Measurements from ENCODE around the gene CLN5.
A peak's percentile ranks its signal among the peaks of the same experiment; 100 is the strongest.

The CLN5 gene

GRCh38 chr13:77016251-77016812, 24.5 kb downstream of the CLN5 start:
- H3K4me1 ChIP-seq (ENCODE audit: control insufficient read depth, insufficient read depth, low read length): no peaks in the 10 kb centered on the region
- H3K4me3 ChIP-seq (ENCODE audit: insufficient read depth, low read depth, low read length): no peak overlapping the region
- H3K9me3 ChIP-seq (ENCODE audit: control insufficient read depth, low read length): no peaks in the 10 kb centered on the region
- no peak overlapping the region for H3K27ac ChIP-seq (ENCODE audit: insufficient read depth, low read depth, low read length, poor library complexity, severe bottlenecking)
- no peaks in the 10 kb centered on the region for H3K27me3 ChIP-seq (ENCODE audit: control insufficient read depth, insufficient read depth, low read length, poor library complexity, severe bottlenecking)
- WGBS, 2 experiments: 96 to 100% methylated on average over 2 of the region's 3 CpGs
- H3K36me3 ChIP-seq (ENCODE audit: control insufficient read depth, insufficient read depth, low read length): peaks cover 48% of the 10 kb centered on the region

- no peak overlapping the region for H3K4me3 ChIP-seq (ENCODE audit: insufficient read depth, low read depth, low read length)
- peaks cover 40% of the 10 kb centered on the region for H3K36me3 ChIP-seq (ENCODE audit: control insufficient read depth, insufficient read depth, low read length)
- no peaks in the 10 kb centered on the region for H3K27me3 ChIP-seq (ENCODE audit: control insufficient read depth, insufficient read depth, low read length, poor library complexity, severe bottlenecking)
- H3K27ac ChIP-seq (ENCODE audit: insufficient read depth, low read depth, low read length, poor library complexity, severe bottlenecking): no peak overlapping the region
- H3K4me1 ChIP-seq (ENCODE audit: control insufficient read depth, insufficient read depth, low read length): no peaks in the 10 kb centered on the region
- 91 to 98% methylated on average over 5 to 6 of the region's 6 CpGs for WGBS, 2 experiments
- H3K9me3 ChIP-seq (ENCODE audit: control insufficient read depth, low read length): no peaks in the 10 kb centered on the region
These were observed 25.2 kb downstream of the CLN5 start for GRCh38 chr13:77016888-77017623.

DNA sequence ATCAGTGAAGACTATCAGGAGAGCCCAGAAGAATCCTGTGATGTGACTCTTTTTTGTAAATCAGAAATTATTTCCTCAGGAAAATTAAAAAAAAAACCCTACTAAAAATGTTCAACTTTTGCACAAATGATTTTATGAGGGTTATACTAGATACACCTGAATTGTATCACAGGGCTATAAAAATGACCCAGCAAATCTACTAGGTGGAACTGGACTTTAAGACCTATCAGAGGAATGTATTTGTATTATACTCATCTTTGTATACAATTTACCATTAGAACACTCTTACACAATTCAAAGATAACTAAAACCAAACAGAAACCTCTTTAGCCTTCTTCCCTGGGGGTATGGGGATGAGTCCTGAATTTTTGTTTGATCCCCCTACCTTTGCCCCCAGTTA, 27.9 kb downstream of the CLN5 start:
- H3K27ac ChIP-seq (ENCODE audit: insufficient read depth, low read depth, low read length, poor library complexity, severe bottlenecking): no peak overlapping the region
- no peak overlapping the region for H3K4me3 ChIP-seq (ENCODE audit: insufficient read depth, low read depth, low read length)
- no peaks in the 10 kb centered on the region for H3K27me3 ChIP-seq (ENCODE audit: control insufficient read depth, insufficient read depth, low read length, poor library complexity, severe bottlenecking)
- no peaks in the 10 kb centered on the region for H3K9me3 ChIP-seq (ENCODE audit: control insufficient read depth, low read length)
- H3K4me1 ChIP-seq (ENCODE audit: control insufficient read depth, insufficient read depth, low read length): peaks cover 4% of the 10 kb centered on the region
- peaks cover 16% of the 10 kb centered on the region for H3K36me3 ChIP-seq (ENCODE audit: control insufficient read depth, insufficient read depth, low read length)

DNA sequence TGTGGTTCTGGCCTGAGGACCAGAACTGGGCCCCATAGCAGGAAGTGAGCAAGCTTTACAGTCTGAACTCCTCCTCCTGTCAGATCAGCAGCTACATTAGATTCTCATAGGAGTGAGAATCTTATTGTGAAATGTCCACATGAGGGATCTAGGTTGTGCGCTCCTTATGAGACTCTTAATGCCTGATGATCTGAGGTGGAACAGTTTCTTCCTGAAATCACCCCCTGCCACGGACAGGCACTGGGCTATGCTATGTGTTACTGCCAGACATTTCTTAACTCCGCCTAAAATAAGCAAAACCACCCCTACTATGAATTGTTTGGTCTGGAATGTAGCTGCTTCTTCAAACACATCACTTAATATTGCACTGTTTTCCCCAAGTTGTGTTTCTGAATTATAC, 30.5 kb downstream of the CLN5 start:
- no peak overlapping the region for H3K4me3 ChIP-seq (ENCODE audit: insufficient read depth, low read depth, low read length)
- H3K4me1 ChIP-seq (ENCODE audit: control insufficient read depth, insufficient read depth, low read length): peaks cover 4% of the 10 kb centered on the region

DNA sequence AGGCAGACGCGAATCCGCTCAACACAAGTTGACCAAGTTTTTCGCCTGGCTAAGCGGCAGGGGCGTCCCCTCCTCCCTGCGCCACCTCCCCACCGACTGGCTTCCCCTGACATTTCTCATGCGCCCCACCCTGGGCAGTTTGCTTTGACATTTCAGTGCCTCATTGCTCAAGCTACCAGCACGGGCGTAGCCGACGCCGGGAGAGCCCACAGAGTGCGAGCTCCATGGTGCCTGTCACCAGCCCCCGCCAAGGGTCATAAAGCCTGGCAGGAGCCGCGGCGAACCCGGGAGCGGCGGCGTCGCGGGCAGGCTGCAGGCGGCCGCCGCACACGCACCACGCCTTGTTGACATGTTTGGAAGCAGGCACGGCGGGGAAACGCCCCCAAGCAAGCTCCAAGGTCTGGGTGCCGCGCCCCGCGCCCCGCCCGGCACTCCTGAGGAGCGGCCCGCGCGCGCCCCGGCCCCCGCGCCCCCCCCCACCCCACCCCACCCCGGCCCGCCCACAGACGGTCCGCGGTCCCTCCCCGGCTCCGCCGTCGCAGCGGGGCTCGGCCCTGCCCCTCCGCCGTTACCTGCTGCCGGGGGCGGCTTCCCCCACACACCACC, 34.5 kb downstream of the CLN5 start:
- Histone ChIP-seq H3K27me3 (ENCODE audit: control insufficient read depth, insufficient read depth, low read length, poor library complexity, severe bottlenecking) (no peaks in the 10 kb centered on the region), H3K9me3 (ENCODE audit: control insufficient read depth, low read length) (no peaks in the 10 kb centered on the region), H3K4me3 (ENCODE audit: insufficient read depth, low read depth, low read length) (peak overlapping the region; percentile 88), H3K36me3 (ENCODE audit: control insufficient read depth, insufficient read depth, low read length) (no peaks in the 10 kb centered on the region), H3K27ac (ENCODE audit: insufficient read depth, low read depth, low read length, poor library complexity, severe bottlenecking) (peak overlapping the region; percentile 88), H3K4me1 (ENCODE audit: control insufficient read depth, insufficient read depth, low read length) (peaks cover 4% of the 10 kb centered on the region)
- WGBS, 2 experiments: 0 to 1% methylated on average over 45 to 53 of the region's 62 CpGs

More for the DNA sequence above, 30.5 kb downstream of the CLN5 start:
- no peak overlapping the region for H3K27ac ChIP-seq (ENCODE audit: insufficient read depth, low read depth, low read length, poor library complexity, severe bottlenecking)
- H3K27me3 ChIP-seq (ENCODE audit: control insufficient read depth, insufficient read depth, low read length, poor library complexity, severe bottlenecking): no peaks in the 10 kb centered on the region
- H3K9me3 ChIP-seq (ENCODE audit: control insufficient read depth, low read length): no peaks in the 10 kb centered on the region
- no peaks in the 10 kb centered on the region for H3K36me3 ChIP-seq (ENCODE audit: control insufficient read depth, insufficient read depth, low read length)
- WGBS, 2 experiments: 92 to 93% methylated on average over 3 of the region's 3 CpGs

DNA sequence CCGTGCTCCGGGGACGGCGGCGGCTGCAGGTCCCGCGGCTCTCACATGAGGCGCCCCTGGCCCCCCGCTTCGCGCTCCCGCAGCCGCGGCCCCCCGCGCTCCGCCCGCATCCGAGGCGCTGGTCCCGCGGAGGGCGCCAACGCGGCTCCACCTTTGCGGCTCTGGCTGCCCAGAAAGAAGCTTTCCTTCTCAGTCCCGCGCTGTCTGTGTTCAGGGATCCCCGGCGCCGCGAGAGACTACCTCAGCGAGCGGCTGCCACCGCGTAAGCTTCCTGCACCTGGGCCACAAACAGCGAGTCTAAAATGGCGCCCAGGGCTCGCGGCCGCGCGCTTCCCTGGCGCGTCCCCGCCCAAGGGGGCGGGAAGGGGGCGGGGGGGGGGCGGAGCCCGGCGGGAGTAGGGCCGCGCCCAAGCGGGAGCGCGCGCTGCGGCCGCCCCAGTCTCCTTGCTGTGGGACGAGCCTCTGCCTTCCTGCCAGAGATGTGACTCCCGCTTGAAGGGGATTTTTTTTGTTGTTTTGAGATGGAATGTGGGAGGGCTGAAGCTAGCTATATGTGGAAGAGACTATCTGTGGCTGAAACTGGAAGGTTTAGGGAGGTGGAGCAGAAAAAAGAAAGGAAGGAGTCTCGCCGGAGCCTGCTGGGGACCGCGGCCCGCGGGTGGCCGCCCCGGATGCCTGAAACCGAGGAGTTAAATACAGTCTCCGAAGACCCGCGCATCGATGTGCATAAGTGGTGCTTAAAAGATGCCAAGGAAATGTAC, 35.2 kb downstream of the CLN5 start, which contains the start of gene FBXL3:
Gene FBXL3 (minus strand): TSS at position 299 of the 761 bp plus-strand sequence. CDS start 5,299 bp downstream, outside the sequence.
- no peaks in the 10 kb centered on the region for H3K36me3 ChIP-seq (ENCODE audit: control insufficient read depth, insufficient read depth, low read length)
- 0 to 1% methylated on average over 70 to 74 of the region's 74 CpGs for WGBS, 2 experiments
- no peaks in the 10 kb centered on the region for H3K27me3 ChIP-seq (ENCODE audit: control insufficient read depth, insufficient read depth, low read length, poor library complexity, severe bottlenecking)
- H3K4me1 ChIP-seq (ENCODE audit: control insufficient read depth, insufficient read depth, low read length): peaks cover 4% of the 10 kb centered on the region
- peak within 1 kb of the TSS; percentile 88 for H3K4me3 ChIP-seq (ENCODE audit: insufficient read depth, low read depth, low read length)
- no peaks in the 10 kb centered on the region for H3K9me3 ChIP-seq (ENCODE audit: control insufficient read depth, low read length)
- H3K27ac ChIP-seq (ENCODE audit: insufficient read depth, low read depth, low read length, poor library complexity, severe bottlenecking): peak within 1 kb of the TSS; percentile 88

GRCh38 chr13:77028202-77028601, 36.3 kb downstream of the CLN5 start:
- WGBS, 2 experiments: 88 to 91% methylated on average over 5 of the region's 5 CpGs
- Histone ChIP-seq H3K27ac (ENCODE audit: insufficient read depth, low read depth, low read length, poor library complexity, severe bottlenecking) (no peak overlapping the region), H3K27me3 (ENCODE audit: control insufficient read depth, insufficient read depth, low read length, poor library complexity, severe bottlenecking) (no peaks in the 10 kb centered on the region), H3K4me1 (ENCODE audit: control insufficient read depth, insufficient read depth, low read length) (peaks cover 4% of the 10 kb centered on the region), H3K9me3 (ENCODE audit: control insufficient read depth, low read length) (no peaks in the 10 kb centered on the region), H3K36me3 (ENCODE audit: control insufficient read depth, insufficient read depth, low read length) (no peaks in the 10 kb centered on the region), H3K4me3 (ENCODE audit: insufficient read depth, low read depth, low read length) (no peak overlapping the region)

GRCh38 chr13:77029436-77029835, 37.6 kb downstream of the CLN5 start:
- Histone ChIP-seq H3K36me3 (ENCODE audit: control insufficient read depth, insufficient read depth, low read length) (no peaks in the 10 kb centered on the region), H3K9me3 (ENCODE audit: control insufficient read depth, low read length) (no peaks in the 10 kb centered on the region), H3K27me3 (ENCODE audit: control insufficient read depth, insufficient read depth, low read length, poor library complexity, severe bottlenecking) (no peaks in the 10 kb centered on the region), H3K4me3 (ENCODE audit: insufficient read depth, low read depth, low read length) (no peak overlapping the region), H3K4me1 (ENCODE audit: control insufficient read depth, insufficient read depth, low read length) (no peaks in the 10 kb centered on the region), H3K27ac (ENCODE audit: insufficient read depth, low read depth, low read length, poor library complexity, severe bottlenecking) (no peak overlapping the region)
- 92 to 94% methylated on average over 1 of the region's 1 CpG for WGBS, 2 experiments

- no peak overlapping the region for H3K27ac ChIP-seq (ENCODE audit: insufficient read depth, low read depth, low read length, poor library complexity, severe bottlenecking)
- no peaks in the 10 kb centered on the region for H3K27me3 ChIP-seq (ENCODE audit: control insufficient read depth, insufficient read depth, low read length, poor library complexity, severe bottlenecking)
- WGBS, 2 experiments: 94 to 96% methylated on average over 6 of the region's 6 CpGs
- H3K36me3 ChIP-seq (ENCODE audit: control insufficient read depth, insufficient read depth, low read length): no peaks in the 10 kb centered on the region
- H3K4me1 ChIP-seq (ENCODE audit: control insufficient read depth, insufficient read depth, low read length): no peaks in the 10 kb centered on the region
- H3K9me3 ChIP-seq (ENCODE audit: control insufficient read depth, low read length): no peaks in the 10 kb centered on the region
- H3K4me3 ChIP-seq (ENCODE audit: insufficient read depth, low read depth, low read length): no peak overlapping the region
These were observed 39.9 kb downstream of the CLN5 start for GRCh38 chr13:77031656-77032243.

Measured in ectodermal cell (in vitro differentiated cells).